Neural progenitor cell (in vitro differentiated cells): ENCODE data around the gene ZNF26. TPM values are rescaled to one million over a fixed set of nuclear protein-coding genes. Genes with fewer than 3 reads are reported as not detected.
A peak's percentile ranks its signal among the peaks of the same experiment; 100 is the strongest.

Experiments
- DNase-seq: peaks from one replicate; pipeline ENCODE4 v3.0.0-alpha.2; 2016; ENCODE audit warnings: low spot score
- H2AFZ ChIP-seq: fragments of 200-600 bp; sonication (generic); replicated peaks from 2 replicates; pipeline ENCODE4 v1.6.1; 2016; ENCODE audit warnings: antibody characterized with exemption
- H3F3A ChIP-seq: fragments of 200-600 bp; sonication (generic); 2 replicates; pipeline ENCODE4 v1.6.1; 2016; ENCODE audit warnings: antibody characterized with exemption, low read depth
- H3K27ac ChIP-seq: fragments of 200-600 bp; sonication (generic); 2 replicates; pipeline ENCODE4 v1.5.1; 2016; ENCODE audit warnings: mild to moderate bottlenecking
- H3K27me3 ChIP-seq: fragments of 200-600 bp; sonication (generic); 2 replicates; pipeline ENCODE4 v1.6.1; 2016; ENCODE audit warnings: mild to moderate bottlenecking, moderate library complexity
- H3K36me3 ChIP-seq: fragments of 200-600 bp; sonication (generic); 2 replicates; pipeline ENCODE4 v1.5.1; 2016
- H3K4me1 ChIP-seq: fragments of 200-600 bp; sonication (generic); 2 replicates; pipeline ENCODE4 v1.6.1; 2016; ENCODE audit warnings: mixed run types
- H3K4me2 ChIP-seq: fragments of 200-600 bp; sonication (generic); 2 replicates; pipeline ENCODE4 v1.6.1; 2016
- H3K4me3 ChIP-seq: fragments of 200-600 bp; sonication (generic); 2 replicates; pipeline ENCODE4 v1.5.1; 2016
- H3K79me2 ChIP-seq: fragments of 200-600 bp; sonication (generic); 2 replicates; pipeline ENCODE4 v1.6.1; 2016; ENCODE audit warnings: low read depth
- H3K9ac ChIP-seq: fragments of 200-600 bp; sonication (generic); 2 replicates; pipeline ENCODE4 v1.6.1; 2016
- H3K9me3 ChIP-seq: fragments of 200-600 bp; sonication (generic); 2 replicates; pipeline ENCODE4 v1.5.1; 2016; ENCODE audit warnings: low read depth
- H4K20me1 ChIP-seq: fragments of 200-600 bp; sonication (generic); 2 replicates; pipeline ENCODE4 v1.6.1; 2016; ENCODE audit warnings: low read depth
- H3K27ac Mint-ChIP-seq: 3 replicates; pipeline ENCODE4 v1.8.0; 2021; ENCODE audit warnings: mixed read lengths
- H3K27me3 Mint-ChIP-seq: 2 replicates; pipeline ENCODE4 v1.8.0; 2022; ENCODE audit warnings: low read depth, mild to moderate bottlenecking, inconsistent platforms, moderate library complexity, mixed read lengths; ENCODE audit not compliant: insufficient read depth
- H3K36me3 Mint-ChIP-seq: 3 replicates; pipeline ENCODE4 v1.8.0; 2021; ENCODE audit warnings: mixed read lengths
- H3K4me1 Mint-ChIP-seq: 3 replicates; pipeline ENCODE4 v1.8.0; 2021; ENCODE audit warnings: mixed read lengths
- H3K4me3 Mint-ChIP-seq: 3 replicates; pipeline ENCODE4 v1.8.0; 2021; ENCODE audit warnings: mild to moderate bottlenecking, moderate library complexity, mixed read lengths
- H3K9me3 Mint-ChIP-seq: 3 replicates; pipeline ENCODE4 v1.8.0; 2020; ENCODE audit warnings: mixed read lengths
- EZH2 ChIP-seq: fragments of 200-600 bp; sonication (generic); IDR thresholded peaks from 2 replicates; pipeline ENCODE4 v1.6.1; 2017; ENCODE audit warnings: antibody characterized with exemption, mild to moderate bottlenecking, moderate library complexity
- EZH2phosphoT487 ChIP-seq: fragments of 200-600 bp; sonication (generic); IDR thresholded peaks from 2 replicates; pipeline ENCODE4 v1.6.1; 2017; ENCODE audit warnings: antibody characterized with exemption
- total RNA-seq: library from RNA; depleted of rRNA; stranded (reverse); fragments of >200 nt; gene quantifications from 2 replicates; pipeline ENCODE4 v1.2.3, GENCODE V29; 2015; ENCODE audit warnings: low replicate concordance
- TF ChIP-seq, protein P1 (sequence below): fragments of 200-600 bp; sonication (generic); IDR thresholded peaks from 2 replicates; pipeline ENCODE4 v1.5.1; 2017; ENCODE audit warnings: antibody characterized with exemption, mild to moderate bottlenecking

Gene ZNF26
- total RNA-seq, 1 donor from 2014 or later = 13.6 TPM

DNA sequence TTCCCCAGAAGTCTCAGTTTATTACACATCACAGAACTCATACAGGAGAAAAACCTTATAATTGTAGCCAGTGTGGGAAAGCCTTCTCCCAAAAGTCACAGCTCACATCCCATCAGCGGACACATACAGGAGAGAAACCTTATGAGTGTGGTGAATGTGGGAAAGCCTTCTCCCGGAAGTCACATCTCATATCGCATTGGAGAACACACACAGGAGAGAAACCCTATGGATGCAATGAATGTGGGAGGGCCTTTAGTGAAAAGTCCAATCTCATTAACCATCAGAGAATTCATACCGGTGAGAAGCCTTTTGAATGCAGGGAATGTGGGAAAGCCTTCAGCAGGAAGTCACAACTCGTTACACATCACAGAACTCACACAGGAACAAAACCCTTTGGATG lies 71.3 kb downstream of the ZNF26 start:
- H3K36me3 ChIP-seq = peaks cover 82% of the 10 kb centered on the region
- H3F3A ChIP-seq = peaks cover 48% of the 10 kb centered on the region
- DNase-seq = no peak
- Mint-ChIP-seq H3K27me3 (peaks cover 8% of the 10 kb centered on the region), H3K4me1 (no peaks in the 10 kb centered on the region), H3K27ac (no peak overlapping the region), H3K36me3 (peaks cover 83% of the 10 kb centered on the region), H3K4me3 (no peak overlapping the region), H3K9me3 (peaks cover 87% of the 10 kb centered on the region)
- H3K9me3 ChIP-seq = peaks cover 97% of the 10 kb centered on the region
- H3K27ac ChIP-seq = no peak overlapping the region
- no peaks in the 10 kb centered on the region for H3K79me2 ChIP-seq
- H2AFZ ChIP-seq = no peak overlapping the region
- H3K4me1 ChIP-seq = no peaks in the 10 kb centered on the region
- no peak overlapping the region for H3K4me3 ChIP-seq
- peaks cover 3% of the 10 kb centered on the region for H3K27me3 ChIP-seq
- H3K9ac ChIP-seq = no peak overlapping the region
- TF ChIP-seq EZH2phosphoT487 (no peak), EZH2 (no peak)
- TF ChIP-seq, protein P1, sequence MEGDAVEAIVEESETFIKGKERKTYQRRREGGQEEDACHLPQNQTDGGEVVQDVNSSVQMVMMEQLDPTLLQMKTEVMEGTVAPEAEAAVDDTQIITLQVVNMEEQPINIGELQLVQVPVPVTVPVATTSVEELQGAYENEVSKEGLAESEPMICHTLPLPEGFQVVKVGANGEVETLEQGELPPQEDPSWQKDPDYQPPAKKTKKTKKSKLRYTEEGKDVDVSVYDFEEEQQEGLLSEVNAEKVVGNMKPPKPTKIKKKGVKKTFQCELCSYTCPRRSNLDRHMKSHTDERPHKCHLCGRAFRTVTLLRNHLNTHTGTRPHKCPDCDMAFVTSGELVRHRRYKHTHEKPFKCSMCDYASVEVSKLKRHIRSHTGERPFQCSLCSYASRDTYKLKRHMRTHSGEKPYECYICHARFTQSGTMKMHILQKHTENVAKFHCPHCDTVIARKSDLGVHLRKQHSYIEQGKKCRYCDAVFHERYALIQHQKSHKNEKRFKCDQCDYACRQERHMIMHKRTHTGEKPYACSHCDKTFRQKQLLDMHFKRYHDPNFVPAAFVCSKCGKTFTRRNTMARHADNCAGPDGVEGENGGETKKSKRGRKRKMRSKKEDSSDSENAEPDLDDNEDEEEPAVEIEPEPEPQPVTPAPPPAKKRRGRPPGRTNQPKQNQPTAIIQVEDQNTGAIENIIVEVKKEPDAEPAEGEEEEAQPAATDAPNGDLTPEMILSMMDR = no peak
- no peak overlapping the region for H3K4me2 ChIP-seq
- no peaks in the 10 kb centered on the region for H4K20me1 ChIP-seq

GRCh38 chr12:133058203-133059113 lies 72.3 kb downstream of the ZNF26 start:
- Mint-ChIP-seq H3K36me3 (peaks cover 83% of the 10 kb centered on the region), H3K27ac (no peak overlapping the region), H3K4me3 (no peak overlapping the region), H3K9me3 (peaks cover 88% of the 10 kb centered on the region), H3K27me3 (peaks cover 12% of the 10 kb centered on the region), H3K4me1 (no peaks in the 10 kb centered on the region)
- peaks cover 72% of the 10 kb centered on the region for H3K36me3 ChIP-seq
- no peak overlapping the region for H2AFZ ChIP-seq
- peaks cover 48% of the 10 kb centered on the region for H3F3A ChIP-seq
- peaks cover 3% of the 10 kb centered on the region for H3K27me3 ChIP-seq
- no peaks in the 10 kb centered on the region for H4K20me1 ChIP-seq
- no peak overlapping the region for H3K4me2 ChIP-seq
- no peaks in the 10 kb centered on the region for H3K4me1 ChIP-seq
- H3K27ac ChIP-seq = no peak overlapping the region
- no peak overlapping the region for H3K9ac ChIP-seq
- no peak for DNase-seq
- peaks cover 97% of the 10 kb centered on the region for H3K9me3 ChIP-seq
- H3K79me2 ChIP-seq = no peaks in the 10 kb centered on the region
- TF ChIP-seq, protein P1 = no peak
- TF ChIP-seq EZH2phosphoT487 (no peak), EZH2 (no peak)
- H3K4me3 ChIP-seq = peak overlapping the region; percentile 6

- Histone ChIP-seq H3K27ac (no peak overlapping the region), H3K9me3 (peaks cover 76% of the 10 kb centered on the region), H3F3A (peaks cover 41% of the 10 kb centered on the region), H3K4me3 (no peak overlapping the region), H3K9ac (no peak overlapping the region), H3K4me2 (no peak overlapping the region), H2AFZ (no peak overlapping the region), H3K36me3 (peaks cover 39% of the 10 kb centered on the region), H4K20me1 (no peaks in the 10 kb centered on the region), H3K27me3 (no peaks in the 10 kb centered on the region), H3K4me1 (no peaks in the 10 kb centered on the region), H3K79me2 (no peaks in the 10 kb centered on the region)
- peaks cover 9% of the 10 kb centered on the region for H3K27me3 Mint-ChIP-seq
- TF ChIP-seq, protein P1 = no peak
- peaks cover 95% of the 10 kb centered on the region for H3K9me3 Mint-ChIP-seq
- no peak overlapping the region for H3K4me3 Mint-ChIP-seq
- H3K27ac Mint-ChIP-seq = no peak overlapping the region
- peaks cover 69% of the 10 kb centered on the region for H3K36me3 Mint-ChIP-seq
- H3K4me1 Mint-ChIP-seq = no peaks in the 10 kb centered on the region
- DNase-seq = no peak
Observed at GRCh38 chr12:133061954-133062353, 75.8 kb downstream of the ZNF26 start.
